ENCODE measurements around the gene IL27RA.

The IL27RA gene

DNA sequence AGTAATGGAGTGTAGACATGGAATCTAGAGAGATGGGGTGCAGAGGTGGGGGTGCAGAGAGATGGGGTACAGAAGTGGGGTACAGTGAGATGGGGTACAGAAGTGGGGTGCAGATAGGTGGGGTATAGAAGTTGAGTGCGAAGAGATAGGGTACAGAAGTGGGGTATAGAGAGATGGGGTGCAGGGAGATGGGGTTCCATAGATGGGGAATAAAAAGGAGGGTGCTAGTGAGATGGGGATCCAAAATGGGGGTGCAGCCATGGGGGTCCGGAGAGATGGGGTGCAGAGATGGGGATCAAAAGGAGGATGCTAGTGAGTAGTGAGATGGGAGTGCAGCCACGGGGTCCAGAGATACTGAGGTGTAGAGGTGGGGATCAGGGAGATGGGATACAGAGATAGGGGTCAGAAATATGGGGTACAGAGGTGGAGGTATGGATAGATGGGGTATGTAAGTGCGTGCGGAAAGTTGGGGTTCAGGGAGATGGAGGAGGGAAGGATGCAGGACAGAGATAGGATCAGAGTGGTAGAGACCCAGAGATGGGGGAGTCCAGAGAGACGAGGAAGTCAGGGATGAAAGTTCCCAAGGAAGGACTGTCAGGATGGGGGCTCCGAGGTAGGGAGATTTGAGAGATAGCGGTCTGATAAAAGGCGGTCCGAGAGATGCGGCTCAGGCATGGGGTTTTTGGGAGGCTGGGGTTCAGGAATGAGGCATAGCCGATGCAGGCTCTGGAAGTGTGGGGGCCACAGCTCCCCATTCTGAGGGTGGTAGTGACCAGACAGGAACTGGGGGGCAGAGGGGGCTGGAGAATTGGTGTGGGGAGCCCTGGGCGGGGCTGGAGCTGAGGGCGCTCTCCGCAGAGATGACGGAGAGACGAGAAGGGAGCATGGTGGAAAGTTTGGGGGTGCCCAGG, 26.9 kb downstream of the IL27RA start:
- peak; percentile 20 for DNase-seq (ENCODE audit: low spot score)
- TF ChIP-seq, protein P1, sequence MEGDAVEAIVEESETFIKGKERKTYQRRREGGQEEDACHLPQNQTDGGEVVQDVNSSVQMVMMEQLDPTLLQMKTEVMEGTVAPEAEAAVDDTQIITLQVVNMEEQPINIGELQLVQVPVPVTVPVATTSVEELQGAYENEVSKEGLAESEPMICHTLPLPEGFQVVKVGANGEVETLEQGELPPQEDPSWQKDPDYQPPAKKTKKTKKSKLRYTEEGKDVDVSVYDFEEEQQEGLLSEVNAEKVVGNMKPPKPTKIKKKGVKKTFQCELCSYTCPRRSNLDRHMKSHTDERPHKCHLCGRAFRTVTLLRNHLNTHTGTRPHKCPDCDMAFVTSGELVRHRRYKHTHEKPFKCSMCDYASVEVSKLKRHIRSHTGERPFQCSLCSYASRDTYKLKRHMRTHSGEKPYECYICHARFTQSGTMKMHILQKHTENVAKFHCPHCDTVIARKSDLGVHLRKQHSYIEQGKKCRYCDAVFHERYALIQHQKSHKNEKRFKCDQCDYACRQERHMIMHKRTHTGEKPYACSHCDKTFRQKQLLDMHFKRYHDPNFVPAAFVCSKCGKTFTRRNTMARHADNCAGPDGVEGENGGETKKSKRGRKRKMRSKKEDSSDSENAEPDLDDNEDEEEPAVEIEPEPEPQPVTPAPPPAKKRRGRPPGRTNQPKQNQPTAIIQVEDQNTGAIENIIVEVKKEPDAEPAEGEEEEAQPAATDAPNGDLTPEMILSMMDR (IDR thresholded peaks at IDR 0.05; ENCODE audit: extremely low read depth, missing control alignments), result no peak

DNA sequence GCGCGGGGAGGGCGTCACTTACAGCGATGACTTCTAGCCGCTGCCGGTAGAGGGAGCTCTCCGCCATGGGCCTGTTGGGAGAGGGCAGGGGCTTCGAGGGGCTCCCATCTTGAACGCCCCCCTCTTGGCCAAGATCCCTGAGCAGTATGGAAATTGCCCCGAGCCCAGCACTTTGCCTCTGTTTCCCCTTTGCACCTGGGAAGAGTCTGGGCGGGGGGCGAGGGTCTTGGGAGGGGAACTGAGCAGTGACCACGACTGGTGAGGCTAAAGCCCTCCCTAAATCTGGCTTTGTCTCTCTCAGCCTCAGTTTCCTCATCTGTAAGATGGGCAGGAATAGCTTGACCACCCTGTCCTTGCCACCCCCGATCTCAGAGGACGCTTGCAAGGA, 27.5 kb downstream of the IL27RA start:
- DNase-seq (ENCODE audit: low spot score), result peak; percentile 86
- TF ChIP-seq, protein P1 (IDR thresholded peaks at IDR 0.05; ENCODE audit: extremely low read depth, missing control alignments), result peak; percentile 73

DNA sequence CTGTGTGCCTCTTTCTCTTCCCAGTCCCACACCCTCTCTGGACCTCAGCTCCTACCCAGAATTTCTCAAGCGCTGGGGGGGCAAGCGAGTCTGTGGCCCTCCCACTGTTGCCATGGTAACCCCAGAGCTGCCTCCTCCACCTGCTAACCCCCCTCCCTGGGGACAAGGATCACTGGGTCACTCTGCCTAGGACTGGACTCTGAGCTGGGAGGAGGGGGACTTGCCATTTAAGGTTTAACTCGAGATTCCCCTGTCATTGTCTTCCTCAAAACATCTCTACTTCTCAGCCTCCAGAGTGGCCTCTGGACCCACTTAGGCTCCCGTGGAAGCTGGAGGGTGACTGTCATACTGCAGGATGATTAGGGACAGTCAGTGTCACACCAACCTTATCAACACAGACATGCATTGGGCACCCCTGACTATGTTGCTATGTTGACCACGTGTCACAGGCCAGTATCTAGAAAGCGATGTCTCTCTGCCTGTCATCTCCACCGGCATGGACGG, 28.1 kb downstream of the IL27RA start:
- TF ChIP-seq, protein P1 (IDR thresholded peaks at IDR 0.05; ENCODE audit: extremely low read depth, missing control alignments), result no peak
- DNase-seq (ENCODE audit: low spot score), result peak; percentile 14

DNA sequence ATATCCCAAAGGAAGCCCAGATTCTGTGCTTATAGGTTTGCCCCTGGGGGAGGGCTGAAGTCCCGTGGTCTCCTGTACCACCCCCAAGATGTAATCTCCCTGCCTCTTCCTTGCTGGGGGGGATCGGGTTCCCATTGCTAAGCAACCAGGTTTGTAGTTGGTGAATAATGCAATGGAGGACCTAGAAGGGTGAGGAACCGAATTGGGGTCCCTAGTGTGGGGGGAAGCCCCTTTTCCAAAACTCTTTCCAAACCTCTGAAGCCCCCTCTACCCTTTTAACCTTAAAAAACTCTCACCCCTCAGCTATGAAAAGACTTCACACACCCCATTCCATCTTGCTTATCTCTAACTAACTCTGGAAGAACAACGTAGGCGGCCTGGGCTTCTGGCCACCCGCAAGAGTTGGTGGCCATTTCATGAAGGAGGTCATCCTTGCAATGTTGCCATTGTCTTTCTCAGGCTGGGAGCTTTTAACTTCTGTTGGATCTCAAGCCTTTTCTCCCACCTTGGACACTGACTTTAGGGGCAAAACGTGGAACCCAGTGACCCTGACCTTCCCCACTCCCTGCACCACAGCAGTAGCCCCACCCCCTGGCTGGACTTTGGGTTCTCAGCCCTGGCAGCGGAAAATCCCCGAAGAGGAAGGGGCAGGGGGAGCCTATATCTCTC, 29.7 kb downstream of the IL27RA start:
- TF ChIP-seq, protein P1 (IDR thresholded peaks at IDR 0.05; ENCODE audit: extremely low read depth, missing control alignments), result no peak
- DNase-seq (ENCODE audit: low spot score), result peak; percentile 8

DNA sequence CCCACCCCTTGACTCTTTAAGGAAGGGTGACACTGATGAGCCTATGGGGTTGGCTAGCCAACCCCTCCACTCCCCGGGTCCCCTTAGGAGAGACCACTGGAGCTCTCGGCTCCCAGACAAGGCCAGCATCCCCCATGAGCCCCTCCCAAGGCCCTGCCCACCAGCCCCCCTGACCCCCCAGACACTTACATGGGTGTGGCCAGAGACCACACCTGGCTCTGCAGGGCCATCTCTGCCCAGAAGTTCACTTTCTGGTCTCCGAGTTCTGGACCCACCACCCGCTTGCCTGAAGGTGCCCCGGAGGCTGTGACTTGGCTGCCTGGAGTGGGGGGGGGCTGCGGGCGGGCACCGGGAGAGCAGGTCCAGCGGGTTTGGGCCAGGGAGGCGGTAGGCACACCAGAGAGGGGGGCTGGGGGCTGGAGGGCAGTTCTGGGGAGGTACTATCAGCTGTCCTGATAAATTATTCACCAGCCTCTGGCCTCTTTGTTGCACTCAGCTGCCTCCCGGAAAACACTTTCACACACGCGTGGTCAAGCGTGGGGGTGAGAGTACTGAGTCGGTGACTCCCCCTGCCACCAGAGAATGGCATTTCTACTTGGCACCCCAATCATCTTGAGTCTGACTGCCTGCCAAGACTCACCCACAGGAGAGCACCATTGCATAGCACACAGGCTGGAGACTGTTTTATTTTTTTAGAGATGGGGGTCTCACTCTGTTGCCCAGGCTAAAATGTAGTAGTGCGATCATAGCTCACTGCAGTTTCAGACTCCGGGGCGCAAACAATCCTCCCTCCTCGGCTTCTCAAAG, 30.4 kb downstream of the IL27RA start, which contains the start of gene PALM3:
Gene PALM3, minus strand, starts transcription at position 326 of the 807 bp plus-strand sequence. Its CDS starts 96 bp downstream, at position 230.
- TF ChIP-seq, protein P1 (IDR thresholded peaks at IDR 0.05; ENCODE audit: extremely low read depth, missing control alignments), result no peak
- no peak for DNase-seq (ENCODE audit: low spot score)

DNA sequence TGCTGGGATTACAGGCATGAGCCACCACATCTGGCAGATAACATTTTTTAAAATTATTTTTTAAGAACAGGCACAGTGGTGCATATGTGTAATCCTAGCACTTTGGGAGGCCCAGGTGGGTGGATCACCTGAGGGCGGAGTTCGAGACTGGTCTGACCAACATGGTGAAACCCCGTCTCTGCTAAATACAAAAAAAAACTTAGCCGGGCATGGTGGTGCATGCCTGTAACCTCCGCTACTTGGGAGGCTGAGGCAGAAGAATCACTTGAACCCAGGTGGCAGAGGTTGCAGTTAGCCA, 30.9 kb downstream of the IL27RA start:
- DNase-seq (ENCODE audit: low spot score), result no peak
- TF ChIP-seq, protein P1 (IDR thresholded peaks at IDR 0.05; ENCODE audit: extremely low read depth, missing control alignments), result no peak

Data from GM20000 (cell line).